Activated naive CD4-positive, alpha-beta T cell treated with anti-CD3 and anti-CD28 coated beads, Interleukin-2, amount 10 ng/mL, durations not matched to agents 7 days and 5 days (primary cell): ENCODE measurements around the gene RSU1.
"Not testable (repeated sequence)": the region's sequence is repeated elsewhere in the genome, so short reads cannot be mapped to it uniquely, and the experiment has no call there.

Experiments used
- CTCF ChIA-PET: fragments of 350-600 bp; sonication (Branson Sonifier 250); formaldehyde crosslinking; loops from one replicate; lab custom pipeline; 2021; ENCODE audit warnings: antibody characterized with exemption; lab: Charles Lee
- DNase-seq: peaks from one replicate; pipeline ENCODE4 v3.0.0-alpha.2; 2020
- H3K27ac Mint-ChIP-seq: one replicate; pipeline ENCODE4 v1.8.0; 2021; ENCODE audit warnings: mild to moderate bottlenecking, moderate library complexity, mixed read lengths
- H3K27me3 Mint-ChIP-seq: one replicate; pipeline ENCODE4 v1.8.0; 2021; ENCODE audit warnings: mild to moderate bottlenecking, mixed read lengths
- H3K36me3 Mint-ChIP-seq: one replicate; pipeline ENCODE4 v1.8.0; 2021; ENCODE audit warnings: mixed read lengths
- H3K4me1 Mint-ChIP-seq: one replicate; pipeline ENCODE4 v1.8.0; 2021; ENCODE audit warnings: mixed read lengths
- H3K4me3 Mint-ChIP-seq: one replicate; pipeline ENCODE4 v1.8.0; 2021; ENCODE audit warnings: mild to moderate bottlenecking, moderate library complexity, mixed read lengths
- H3K9me3 Mint-ChIP-seq: one replicate; pipeline ENCODE4 v1.8.0; 2021; ENCODE audit warnings: mixed read lengths

RSU1 gene

GRCh38 chr10:16761300-16761699 lies 55.9 kb downstream of the RSU1 start:
- Mint-ChIP-seq H3K4me3 (no peak overlapping the region), H3K27ac (no peak overlapping the region), H3K27me3 (no peaks in the 10 kb centered on the region), H3K36me3 (peaks cover 19% of the 10 kb centered on the region), H3K9me3 (no peaks in the 10 kb centered on the region), H3K4me1 (no peaks in the 10 kb centered on the region)
- DNase-seq = no peak
- CTCF ChIA-PET = interaction anchor here (1.2 to 1.6 kb wide), 2 partner anchors 9 to 11 kb away, joined by 3 read pairs; no protein-coding TSS in a partner anchor

- no peak for DNase-seq
- H3K9me3 Mint-ChIP-seq = no peaks in the 10 kb centered on the region
- CTCF ChIA-PET = no interaction called here
- H3K4me3 Mint-ChIP-seq = no peak overlapping the region
- H3K4me1 Mint-ChIP-seq = no peaks in the 10 kb centered on the region
- H3K36me3 Mint-ChIP-seq = peaks cover 11% of the 10 kb centered on the region
- H3K27me3 Mint-ChIP-seq = no peaks in the 10 kb centered on the region
- H3K27ac Mint-ChIP-seq = peak overlapping the region; percentile 47
Observed at GRCh38 chr10:16756561-16757221, 60.5 kb downstream of the RSU1 start.

- DNase-seq = no peak
- Mint-ChIP-seq H3K4me3 (no peak overlapping the region), H3K27ac (no peak overlapping the region), H3K4me1 (no peaks in the 10 kb centered on the region), H3K36me3 (peaks cover 17% of the 10 kb centered on the region), H3K27me3 (no peaks in the 10 kb centered on the region), H3K9me3 (no peaks in the 10 kb centered on the region)
- CTCF ChIA-PET = interaction anchor here (0.7 kb wide), 1 partner anchor 75 kb away, joined by 3 read pairs; no protein-coding TSS in a partner anchor
Observed at GRCh38 chr10:16754765-16755164, 62.5 kb downstream of the RSU1 start.

- H3K36me3 Mint-ChIP-seq = peaks cover 19% of the 10 kb centered on the region
- not testable (repeated sequence) for DNase-seq, H3K27ac Mint-ChIP-seq, H3K4me1 Mint-ChIP-seq, H3K4me3 Mint-ChIP-seq, H3K9me3 Mint-ChIP-seq, H3K27me3 Mint-ChIP-seq
- CTCF ChIA-PET = interaction anchor here (1.0 kb wide), 1 partner anchor 9 kb away, joined by 3 read pairs; no protein-coding TSS in a partner anchor
Observed at GRCh38 chr10:16752849-16753248, 64.4 kb downstream of the RSU1 start.

GRCh38 chr10:16752099-16752498 lies 65.1 kb downstream of the RSU1 start:
- Mint-ChIP-seq H3K27ac (no peak overlapping the region), H3K4me3 (no peak overlapping the region), H3K27me3 (no peaks in the 10 kb centered on the region), H3K4me1 (no peaks in the 10 kb centered on the region), H3K9me3 (no peaks in the 10 kb centered on the region), H3K36me3 (peaks cover 19% of the 10 kb centered on the region)
- DNase-seq = no peak
- CTCF ChIA-PET = interaction anchor here (1.0 kb wide), 1 partner anchor 10 kb away, joined by 3 read pairs; no protein-coding TSS in a partner anchor

- Mint-ChIP-seq H3K36me3 (peaks cover 16% of the 10 kb centered on the region), H3K27me3 (no peaks in the 10 kb centered on the region), H3K4me3 (no peak overlapping the region), H3K4me1 (no peaks in the 10 kb centered on the region), H3K27ac (no peak overlapping the region), H3K9me3 (no peaks in the 10 kb centered on the region)
- CTCF ChIA-PET = no interaction called here
- DNase-seq = no peak
Observed at GRCh38 chr10:16751244-16751643, 66.0 kb downstream of the RSU1 start.

GRCh38 chr10:16750461-16750860 lies 66.8 kb downstream of the RSU1 start:
- CTCF ChIA-PET = interaction anchor here (0.6 to 0.8 kb wide), 2 partner anchors 11 to 640 kb away, joined by 3 read pairs; no protein-coding TSS in a partner anchor
- Mint-ChIP-seq H3K27me3 (no peaks in the 10 kb centered on the region), H3K4me3 (no peak overlapping the region), H3K9me3 (no peaks in the 10 kb centered on the region), H3K36me3 (peaks cover 16% of the 10 kb centered on the region), H3K4me1 (no peaks in the 10 kb centered on the region), H3K27ac (no peak overlapping the region)
- no peak for DNase-seq

- no peaks in the 10 kb centered on the region for H3K27me3 Mint-ChIP-seq
- H3K27ac Mint-ChIP-seq = no peak overlapping the region
- no peaks in the 10 kb centered on the region for H3K9me3 Mint-ChIP-seq
- no peak for DNase-seq
- peaks cover 21% of the 10 kb centered on the region for H3K36me3 Mint-ChIP-seq
- CTCF ChIA-PET = no interaction called here
- H3K4me1 Mint-ChIP-seq = no peaks in the 10 kb centered on the region
- no peak overlapping the region for H3K4me3 Mint-ChIP-seq
Observed at GRCh38 chr10:16748749-16749148, 68.5 kb downstream of the RSU1 start.

- Mint-ChIP-seq H3K27ac (no peak overlapping the region), H3K9me3 (no peaks in the 10 kb centered on the region), H3K36me3 (peaks cover 22% of the 10 kb centered on the region), H3K4me1 (no peaks in the 10 kb centered on the region), H3K4me3 (no peak overlapping the region), H3K27me3 (no peaks in the 10 kb centered on the region)
- CTCF ChIA-PET = no interaction called here
- DNase-seq = no peak
Observed at GRCh38 chr10:16746856-16747255, 70.4 kb downstream of the RSU1 start.

GRCh38 chr10:16745061-16745460 lies 72.2 kb downstream of the RSU1 start:
- no peak for DNase-seq
- peaks cover 17% of the 10 kb centered on the region for H3K36me3 Mint-ChIP-seq
- H3K9me3 Mint-ChIP-seq = no peaks in the 10 kb centered on the region
- no peaks in the 10 kb centered on the region for H3K27me3 Mint-ChIP-seq
- no peaks in the 10 kb centered on the region for H3K4me1 Mint-ChIP-seq
- no peak overlapping the region for H3K27ac Mint-ChIP-seq
- no peak overlapping the region for H3K4me3 Mint-ChIP-seq
- CTCF ChIA-PET = no interaction called here

GRCh38 chr10:16742165-16742960 lies 74.9 kb downstream of the RSU1 start:
- CTCF ChIA-PET = interaction anchor here (0.6 kb wide), 2 partner anchors 50 to 1533 kb away, joined by 3 to 5 read pairs; no protein-coding TSS in a partner anchor
- no peaks in the 10 kb centered on the region for H3K9me3 Mint-ChIP-seq
- H3K27ac Mint-ChIP-seq = no peak overlapping the region
- H3K27me3 Mint-ChIP-seq = no peaks in the 10 kb centered on the region
- no peak overlapping the region for H3K4me3 Mint-ChIP-seq
- H3K4me1 Mint-ChIP-seq = no peaks in the 10 kb centered on the region
- DNase-seq = no peak
- peaks cover 35% of the 10 kb centered on the region for H3K36me3 Mint-ChIP-seq

- CTCF ChIA-PET = no interaction called here
- no peak for DNase-seq
- Mint-ChIP-seq H3K4me1 (no peaks in the 10 kb centered on the region), H3K9me3 (peaks cover 5% of the 10 kb centered on the region), H3K27ac (no peak overlapping the region), H3K4me3 (no peak overlapping the region), H3K27me3 (no peaks in the 10 kb centered on the region), H3K36me3 (peaks cover 43% of the 10 kb centered on the region)
Observed at GRCh38 chr10:16741540-16741939, 75.7 kb downstream of the RSU1 start.

- Mint-ChIP-seq H3K4me3 (no peak overlapping the region), H3K4me1 (peaks cover under 1% of the 10 kb centered on the region), H3K36me3 (peaks cover 63% of the 10 kb centered on the region), H3K9me3 (peaks cover 5% of the 10 kb centered on the region), H3K27me3 (no peaks in the 10 kb centered on the region), H3K27ac (no peak overlapping the region)
- DNase-seq = no peak
- CTCF ChIA-PET = no interaction called here
Observed at GRCh38 chr10:16737420-16737819, 79.8 kb downstream of the RSU1 start.

- CTCF ChIA-PET = no interaction called here
- no peak overlapping the region for H3K4me3 Mint-ChIP-seq
Observed at GRCh38 chr10:16735671-16736070, 81.6 kb downstream of the RSU1 start.

More at GRCh38 chr10:16735671-16736070, 81.6 kb downstream of the RSU1 start:
- Mint-ChIP-seq H3K36me3 (peaks cover 69% of the 10 kb centered on the region), H3K27me3 (no peaks in the 10 kb centered on the region), H3K9me3 (peaks cover 5% of the 10 kb centered on the region), H3K27ac (no peak overlapping the region), H3K4me1 (peaks cover 4% of the 10 kb centered on the region)
- DNase-seq = no peak
